NCI-H1105 treated with DMSO at 0.1 percent for 48 hours (cell line): ENCODE results near the gene MYO1E.
"Not testable (repeated sequence)": the region's sequence is repeated elsewhere in the genome, so short reads cannot be mapped to it uniquely, and the experiment has no call there.

Experiments
- DNase-seq: peaks from one replicate; lab custom pipeline; 2025; lab: John Stamatoyannopoulos, UW

Gene MYO1E

GRCh38 chr15:59292442-59293151 lies 80.1 kb downstream of the MYO1E start:
- DNase-seq = no peak

- DNase-seq = no peak
Measured at GRCh38 chr15:59291213-59291549, 81.5 kb downstream of the MYO1E start.

DNA sequence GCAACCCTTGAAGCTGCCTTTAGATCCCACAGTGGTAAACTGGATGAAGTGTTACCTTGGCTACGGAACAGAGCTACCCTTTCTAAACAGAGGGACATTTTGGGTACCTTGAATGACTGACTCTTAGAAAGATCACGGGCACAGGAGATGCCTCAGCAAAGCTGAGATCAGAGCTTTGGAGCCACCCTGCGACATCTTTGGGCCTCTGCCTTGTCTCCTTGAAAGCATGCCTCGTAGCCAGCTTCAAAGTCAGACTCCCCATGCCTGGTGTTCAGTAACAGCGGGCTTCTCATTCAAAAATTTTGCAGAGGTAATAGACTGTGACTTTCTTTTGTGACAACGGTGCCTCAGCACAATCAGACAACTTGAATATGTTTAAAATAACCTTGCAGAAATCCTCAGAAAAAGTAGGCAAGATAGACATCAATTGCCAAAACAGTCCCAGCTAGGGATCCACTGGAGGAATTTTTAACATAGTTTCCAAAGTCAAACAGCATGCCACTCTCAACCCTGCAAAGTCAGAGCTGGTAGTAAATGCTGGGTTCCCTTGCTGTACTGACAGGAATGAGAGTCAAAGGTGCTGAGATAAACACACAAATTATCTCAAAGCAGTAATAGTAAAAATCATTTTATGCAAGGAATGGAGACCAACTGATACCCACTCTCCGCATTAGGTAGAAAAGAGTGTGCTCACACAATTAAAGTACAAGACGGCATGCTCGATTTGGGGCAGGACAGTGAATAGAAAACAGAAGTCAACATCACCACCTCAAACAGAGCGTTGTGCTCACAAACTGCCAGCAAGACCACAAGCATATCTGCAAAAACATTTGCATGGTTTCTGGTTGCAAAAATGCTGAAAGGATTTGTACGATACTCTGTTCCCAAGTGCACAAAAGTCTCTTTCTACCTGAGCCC lies 82.1 kb downstream of the MYO1E start:
- DNase-seq = no peak

- DNase-seq = no peak
Measured at GRCh38 chr15:59289574-59289973, 83.1 kb downstream of the MYO1E start.

GRCh38 chr15:59283717-59284391 lies 88.8 kb downstream of the MYO1E start:
- no peak for DNase-seq

DNA sequence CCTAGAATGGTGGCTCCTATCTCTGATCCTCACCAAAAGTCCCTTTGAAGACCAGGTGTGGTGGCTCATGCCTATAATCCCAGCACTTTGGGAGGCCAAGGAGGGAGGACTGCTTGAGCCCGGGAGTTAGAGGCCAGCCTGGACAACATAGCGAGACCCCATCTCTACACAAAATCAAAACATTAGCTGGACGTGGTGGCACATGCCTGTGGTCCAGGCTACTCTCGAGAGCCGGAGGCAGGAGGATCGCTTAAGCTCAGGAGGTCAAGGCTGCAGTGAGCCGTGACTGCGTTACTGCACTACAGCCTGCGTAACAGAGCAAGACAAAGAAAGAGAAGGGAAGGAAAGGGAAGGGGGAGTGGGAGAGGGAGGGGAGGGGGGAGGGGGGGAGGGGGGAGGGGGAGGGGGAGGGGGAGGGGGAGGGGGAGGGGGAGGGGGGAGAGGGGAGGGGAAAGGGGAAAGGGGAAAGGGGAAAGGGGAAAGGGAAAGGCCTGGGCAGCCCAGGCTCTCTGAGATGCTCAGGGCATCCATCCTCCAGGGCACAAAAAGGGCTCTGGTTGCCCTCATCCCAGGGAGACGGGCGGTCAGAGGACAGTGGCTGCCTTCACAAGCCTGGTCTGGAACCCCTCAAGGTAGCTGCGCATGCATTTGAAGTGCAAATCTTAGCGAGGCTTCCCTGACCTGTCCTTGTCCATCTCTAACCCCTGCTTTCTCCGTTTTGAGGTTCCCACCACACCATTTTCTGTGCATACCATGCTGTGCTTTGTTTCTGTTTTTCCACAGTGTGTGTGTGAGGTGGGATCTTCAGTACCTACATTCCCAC lies 89.9 kb downstream of the MYO1E start:
- DNase-seq = no peak

GRCh38 chr15:59281699-59282098 lies 91.0 kb downstream of the MYO1E start:
- DNase-seq = no peak

GRCh38 chr15:59280855-59281254 lies 91.8 kb downstream of the MYO1E start:
- no peak for DNase-seq

DNA sequence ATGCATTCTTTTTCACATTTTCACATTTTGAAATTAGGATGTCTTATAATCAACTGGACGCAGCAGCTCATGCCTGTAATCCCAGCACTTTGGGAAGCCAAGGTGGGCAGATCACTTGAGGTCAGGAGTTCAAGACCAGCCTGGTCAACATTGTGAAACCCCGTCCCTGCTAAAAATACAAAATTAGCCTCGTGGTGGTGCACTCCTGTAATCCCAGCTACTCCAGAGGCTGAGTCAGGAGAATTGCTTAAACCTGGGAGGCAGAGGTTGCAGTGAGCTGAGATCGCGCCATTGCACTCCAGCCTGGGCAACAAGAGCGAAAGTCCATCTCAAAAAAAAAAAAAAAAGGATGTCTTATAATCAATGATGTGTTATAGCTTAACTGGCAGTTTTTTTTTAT lies 92.4 kb downstream of the MYO1E start:
- DNase-seq = not testable (repeated sequence)

GRCh38 chr15:59279023-59279422 lies 93.6 kb downstream of the MYO1E start:
- DNase-seq = no peak

- DNase-seq = no peak
Measured at GRCh38 chr15:59278120-59278519, 94.6 kb downstream of the MYO1E start.

- no peak for DNase-seq
Measured at GRCh38 chr15:59276225-59277178, 96.2 kb downstream of the MYO1E start.

GRCh38 chr15:59274126-59274970 lies 98.3 kb downstream of the MYO1E start:
- no peak for DNase-seq

DNA sequence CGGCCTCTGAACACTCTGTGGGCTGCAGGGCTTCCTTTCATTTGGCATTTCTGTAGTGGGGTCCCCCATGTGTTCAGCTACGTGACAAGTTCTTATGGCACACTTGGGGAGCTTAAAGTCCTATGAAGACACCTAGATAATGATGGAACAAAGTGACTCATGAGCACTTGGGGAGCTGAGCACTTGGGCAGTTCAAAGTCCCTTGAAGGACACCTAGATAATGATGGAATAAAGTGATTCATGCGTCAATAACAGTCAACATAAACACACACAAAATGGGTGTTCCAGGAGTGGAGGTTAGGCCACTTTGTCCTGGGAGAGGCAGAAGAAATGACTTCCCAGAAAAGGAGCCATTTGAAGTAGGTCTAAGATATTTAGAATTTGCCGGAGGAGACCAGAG lies 99.4 kb downstream of the MYO1E start:
- no peak for DNase-seq

DNA sequence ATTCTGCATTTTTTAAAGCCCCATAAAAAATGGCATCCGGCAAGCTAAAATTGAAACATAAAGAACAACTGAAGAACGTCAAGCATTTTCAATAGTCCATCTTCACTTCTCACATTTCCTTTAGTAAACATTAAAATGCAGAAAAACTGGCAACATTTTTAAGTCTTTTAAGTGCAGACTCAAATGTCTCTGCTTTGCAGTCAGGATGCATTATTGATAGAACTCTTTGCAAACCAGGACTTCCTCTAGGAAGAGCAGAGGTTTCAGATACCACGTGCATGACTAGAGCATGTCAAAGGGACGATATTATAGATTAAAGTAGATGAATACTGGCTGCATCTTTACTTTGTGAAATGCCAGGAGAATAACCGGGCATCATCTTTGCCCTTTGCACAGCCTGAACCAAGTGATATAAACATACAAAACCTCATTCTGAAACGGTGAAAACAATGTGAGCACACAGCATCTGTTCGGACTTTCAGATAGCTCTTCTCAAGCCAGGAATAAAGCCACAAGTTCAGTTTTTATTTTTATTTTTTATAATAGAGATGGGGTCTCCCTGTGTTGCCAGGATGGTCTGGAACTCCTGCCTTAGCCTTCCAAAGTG lies 101.0 kb downstream of the MYO1E start:
- no peak for DNase-seq

GRCh38 chr15:59268852-59269407 lies 103.7 kb downstream of the MYO1E start:
- DNase-seq = no peak

- no peak for DNase-seq
Measured at GRCh38 chr15:59268168-59268851, 104.4 kb downstream of the MYO1E start.

GRCh38 chr15:59266028-59266427 lies 106.6 kb downstream of the MYO1E start:
- DNase-seq = no peak
